Prostate gland (tissue), 2 donors: ENCODE data around the gene SGCE. TPM values are rescaled to one million over a fixed set of nuclear protein-coding genes. Genes with fewer than 3 reads are reported as not detected.

Experiments
- DNase-seq: peaks from one replicate; pipeline ENCODE4 v3.0.0-alpha.2; 2019; ENCODE audit warnings: low spot score
- H3K27ac ChIP-seq, 2 donors: fragments of 200-600 bp; sonication (generic); 2 replicates each; pipeline ENCODE4 v1.5.1; 2017 to 2019
- H3K27me3 ChIP-seq: fragments of 200-600 bp; sonication (generic); replicated peaks from 2 replicates; pipeline ENCODE4 v1.5.1; 2019; ENCODE audit not compliant: insufficient read depth
- H3K36me3 ChIP-seq, 2 donors: fragments of 200-600 bp; sonication (generic); 1 replicate in 1 of 2; 2 replicates in 1 of 2; pipeline versions ENCODE4 v1.5.1 to v1.8.1; 2017 to 2019
- H3K4me1 ChIP-seq: fragments of 200-600 bp; sonication (generic); replicated peaks from 2 replicates; pipeline ENCODE4 v1.5.1; 2019
- H3K4me3 ChIP-seq, 2 donors: fragments of 200-600 bp; sonication (generic); 2 replicates each; pipeline ENCODE4 v1.5.1; 2017 to 2019
- H3K9me3 ChIP-seq: fragments of 200-600 bp; sonication (generic); 2 replicates; pipeline ENCODE4 v1.5.1; 2017
- POLR2A ChIP-seq: fragments of 450-650 bp; IDR thresholded peaks from one replicate; pipeline ENCODE4 v1.6.1; 2016; ENCODE audit warnings: antibody characterized with exemption, mild to moderate bottlenecking
- POLR2AphosphoS5 ChIP-seq: sonication (generic); formaldehyde crosslinking; IDR thresholded peaks from one replicate; pipeline ENCODE4 v1.6.1; 2017; ENCODE audit warnings: antibody characterized with exemption
- WGBS: methylation state at CpG from one replicate; pipeline ENCODE4 v1.1.5; 2018; 5-methylcytosine and 5-hydroxymethylcytosine counted together
- intact Hi-C: fragments of 100-400 bp; cut with DNase I; formaldehyde crosslinking; loops from one replicate; pipeline ENCODE4 v1.14.2; 2022
- total RNA-seq, 2 donors: library from RNA; depleted of rRNA; stranded (reverse); fragments of >200 nt; gene quantifications; one replicate each; pipeline ENCODE4 v1.1.0, GENCODE V29; 2016
- TF ChIP-seq, protein P1 (sequence below), 4 experiments: fragments of 200-600 bp in 2 of 4; fragments of 450-650 bp in 2 of 4; sonication (generic) in 2 of 4; IDR thresholded peaks; 1 replicate in 3 of 4; 2 replicates in 1 of 4; pipeline ENCODE4 v1.5.1; 2016 to 2019; ENCODE audit warnings: antibody characterized with exemption in 4 of 4, mild to moderate bottlenecking in 2 of 4, moderate library complexity in 2 of 4

Gene SGCE
- total RNA-seq, 2 donors from 2014 or later: 34.9 to 113 TPM

DNA sequence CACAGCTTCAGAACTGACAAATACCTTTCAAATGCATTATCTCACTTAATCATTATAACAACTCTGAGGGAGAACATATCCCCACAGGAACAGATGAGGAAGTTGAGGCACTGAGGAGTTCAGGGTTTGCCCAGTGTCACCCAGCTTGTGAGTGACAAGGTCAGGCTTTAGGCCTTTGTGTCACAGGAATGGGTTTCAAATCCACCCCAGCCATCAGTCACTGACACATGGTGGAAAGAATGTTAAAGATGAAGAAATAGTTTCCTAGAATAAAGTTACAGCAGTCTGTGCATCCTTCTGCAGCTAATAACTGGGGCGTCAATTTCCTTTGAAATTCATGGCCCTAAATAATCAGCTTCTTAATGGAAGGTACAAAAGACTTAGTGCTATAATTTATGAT, 37.8 kb downstream of the SGCE start:
- WGBS: 89% methylated on average over 1 of the region's 1 CpG
- DNase-seq: no peak
- intact Hi-C loops: no loop called here
- Histone ChIP-seq H3K4me1 (no peaks in the 10 kb centered on the region), H3K4me3 (no peak overlapping the region), H3K27me3 (no peaks in the 10 kb centered on the region), H3K27ac (no peak overlapping the region), H3K9me3 (no peaks in the 10 kb centered on the region), H3K36me3 (no peaks in the 10 kb centered on the region)
- TF ChIP-seq, protein P1, sequence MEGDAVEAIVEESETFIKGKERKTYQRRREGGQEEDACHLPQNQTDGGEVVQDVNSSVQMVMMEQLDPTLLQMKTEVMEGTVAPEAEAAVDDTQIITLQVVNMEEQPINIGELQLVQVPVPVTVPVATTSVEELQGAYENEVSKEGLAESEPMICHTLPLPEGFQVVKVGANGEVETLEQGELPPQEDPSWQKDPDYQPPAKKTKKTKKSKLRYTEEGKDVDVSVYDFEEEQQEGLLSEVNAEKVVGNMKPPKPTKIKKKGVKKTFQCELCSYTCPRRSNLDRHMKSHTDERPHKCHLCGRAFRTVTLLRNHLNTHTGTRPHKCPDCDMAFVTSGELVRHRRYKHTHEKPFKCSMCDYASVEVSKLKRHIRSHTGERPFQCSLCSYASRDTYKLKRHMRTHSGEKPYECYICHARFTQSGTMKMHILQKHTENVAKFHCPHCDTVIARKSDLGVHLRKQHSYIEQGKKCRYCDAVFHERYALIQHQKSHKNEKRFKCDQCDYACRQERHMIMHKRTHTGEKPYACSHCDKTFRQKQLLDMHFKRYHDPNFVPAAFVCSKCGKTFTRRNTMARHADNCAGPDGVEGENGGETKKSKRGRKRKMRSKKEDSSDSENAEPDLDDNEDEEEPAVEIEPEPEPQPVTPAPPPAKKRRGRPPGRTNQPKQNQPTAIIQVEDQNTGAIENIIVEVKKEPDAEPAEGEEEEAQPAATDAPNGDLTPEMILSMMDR (IDR thresholded peaks at IDR 0.05): no peak
- TF ChIP-seq POLR2AphosphoS5 (no peak), POLR2A (no peak)

DNA sequence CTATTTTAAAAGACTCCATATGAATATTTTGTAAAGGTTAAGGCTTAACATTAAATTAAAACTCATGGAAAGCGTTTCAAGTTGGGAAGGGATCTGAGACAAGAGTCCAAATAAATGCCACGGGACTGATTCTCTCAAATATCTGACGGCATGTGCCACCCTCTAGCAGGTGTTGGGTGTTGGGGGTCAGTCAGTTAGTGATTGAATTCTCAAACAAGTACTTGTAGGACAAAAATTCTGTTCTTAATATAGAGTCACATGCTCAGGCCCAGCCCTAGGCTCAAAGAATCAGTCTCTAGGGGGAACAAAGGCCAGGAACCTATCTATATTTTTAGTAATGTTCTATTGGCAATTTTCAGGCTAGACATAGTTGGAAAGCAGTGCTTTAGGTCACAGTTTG, 39.1 kb downstream of the SGCE start:
- no peak overlapping the region for H3K4me3 ChIP-seq
- no peaks in the 10 kb centered on the region for H3K4me1 ChIP-seq
- TF ChIP-seq POLR2AphosphoS5: no peak
- no peak for TF ChIP-seq POLR2A
- TF ChIP-seq, protein P1 (IDR thresholded peaks at IDR 0.05): no peak
- 92% methylated on average over 3 of the region's 3 CpGs for whole genome bisulfite sequencing
- no peak overlapping the region for H3K27ac ChIP-seq
- H3K27me3 ChIP-seq: no peaks in the 10 kb centered on the region
- intact Hi-C loops: no loop called here
- H3K36me3 ChIP-seq: no peaks in the 10 kb centered on the region
- no peak for DNase-seq
- H3K9me3 ChIP-seq: no peaks in the 10 kb centered on the region

DNA sequence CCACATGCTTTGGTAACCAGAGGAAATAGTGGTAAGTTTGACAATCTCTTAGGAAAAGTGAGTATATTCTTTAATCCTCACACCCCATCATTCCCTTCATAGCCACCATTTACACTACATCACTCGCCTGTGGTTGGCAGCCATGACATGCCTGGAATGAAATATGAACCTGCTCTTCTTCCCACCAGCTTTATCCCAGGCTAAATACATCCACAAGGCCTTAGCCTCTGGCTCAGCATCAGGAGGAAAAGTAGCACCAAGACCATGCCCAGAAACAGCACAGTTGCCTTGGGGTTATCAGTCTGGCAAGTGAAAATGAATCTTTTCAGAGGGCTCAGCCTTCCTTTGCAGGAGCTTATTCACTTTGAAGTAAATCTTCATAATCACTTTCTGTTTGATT, 40.3 kb downstream of the SGCE start:
- 81% methylated on average over 1 of the region's 1 CpG for WGBS

DNA sequence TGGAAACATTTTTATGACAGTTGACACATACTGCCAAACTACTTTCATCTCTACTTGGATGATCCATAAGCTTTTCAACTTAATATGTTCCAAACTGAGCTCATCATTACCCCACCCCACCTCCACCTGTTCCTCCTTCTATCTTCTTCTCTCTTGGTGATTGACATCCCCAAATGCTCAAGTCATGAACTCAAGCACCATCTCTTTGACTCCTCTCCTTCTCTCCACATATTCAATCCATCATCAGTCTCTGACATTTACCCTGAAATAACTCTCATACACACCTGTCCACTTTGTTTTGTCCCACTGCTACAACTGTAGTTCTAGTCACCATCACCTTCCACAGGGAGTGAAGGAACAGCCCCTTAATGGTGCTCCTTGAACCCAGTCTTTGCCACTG, 43.3 kb downstream of the SGCE start:
- no peak for TF ChIP-seq POLR2AphosphoS5
- TF ChIP-seq, protein P1 (IDR thresholded peaks at IDR 0.05): no peak
- no peak for TF ChIP-seq POLR2A
- intact Hi-C loops: no loop called here
- Histone ChIP-seq H3K27me3 (no peaks in the 10 kb centered on the region), H3K4me1 (no peaks in the 10 kb centered on the region), H3K4me3 (no peak overlapping the region), H3K9me3 (no peaks in the 10 kb centered on the region), H3K27ac (no peak overlapping the region), H3K36me3 (no peaks in the 10 kb centered on the region)
- no peak for DNase-seq

More for the DNA sequence above, 40.3 kb downstream of the SGCE start:
- Histone ChIP-seq H3K27ac (no peak overlapping the region), H3K27me3 (no peaks in the 10 kb centered on the region), H3K36me3 (no peaks in the 10 kb centered on the region), H3K4me3 (no peak overlapping the region), H3K9me3 (no peaks in the 10 kb centered on the region), H3K4me1 (no peaks in the 10 kb centered on the region)
- intact Hi-C loops: no loop called here
- TF ChIP-seq, protein P1 (IDR thresholded peaks at IDR 0.05): no peak
- TF ChIP-seq POLR2A: no peak
- TF ChIP-seq POLR2AphosphoS5: no peak
- DNase-seq: no peak

DNA sequence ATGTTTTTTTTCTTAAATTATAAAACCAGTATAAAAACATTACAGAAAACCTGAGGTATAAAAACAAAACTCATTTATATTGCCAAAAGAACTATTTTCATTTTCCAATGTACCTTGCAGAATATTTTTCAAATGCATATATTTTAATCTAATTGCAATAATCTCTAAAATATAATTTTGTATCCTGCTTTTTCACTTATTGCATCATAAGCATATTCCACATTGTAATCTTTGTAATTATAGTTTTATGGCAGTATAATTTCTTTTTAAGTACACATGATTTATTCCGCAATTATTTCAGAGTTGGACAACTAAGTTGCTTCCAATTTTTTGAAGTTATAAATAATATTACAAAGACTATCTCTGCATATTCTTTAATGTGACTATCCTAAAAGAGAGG, 43.7 kb downstream of the SGCE start:
- no peak overlapping the region for H3K4me3 ChIP-seq
- no peaks in the 10 kb centered on the region for H3K27me3 ChIP-seq
- intact Hi-C loops: no loop called here
- WGBS: 92% methylated on average over 1 of the region's 1 CpG
- H3K4me1 ChIP-seq: no peaks in the 10 kb centered on the region
- no peaks in the 10 kb centered on the region for H3K36me3 ChIP-seq
- H3K27ac ChIP-seq: no peak overlapping the region
- no peaks in the 10 kb centered on the region for H3K9me3 ChIP-seq
- no peak for DNase-seq
- no peak for TF ChIP-seq POLR2A
- TF ChIP-seq, protein P1 (IDR thresholded peaks at IDR 0.05): no peak
- no peak for TF ChIP-seq POLR2AphosphoS5
